Measurements from ENCODE around the gene FAM222B. TPM values are rescaled to one million over a fixed set of nuclear protein-coding genes. Genes with fewer than 3 reads are reported as not detected.

Gene FAM222B
- total RNA-seq, 2 experiments from 2014 or later = 4.0 to 15.2 TPM

DNA sequence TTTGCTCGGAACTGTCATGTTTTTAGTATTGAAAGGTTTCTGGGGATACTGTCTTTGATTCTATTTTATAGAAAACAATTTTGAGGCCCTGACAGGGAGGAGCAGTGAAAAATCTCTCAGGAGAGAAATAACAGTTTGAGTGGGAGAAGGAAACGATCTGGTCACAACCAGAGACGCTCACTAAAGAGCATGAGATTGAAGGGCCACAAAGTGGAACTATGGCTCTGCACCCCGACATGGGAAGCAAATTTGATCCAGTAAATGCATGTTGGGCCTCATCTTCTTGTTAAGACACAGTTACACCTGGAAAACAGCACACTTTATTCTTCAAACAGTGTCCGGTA lies 12.7 kb upstream of the FAM222B start:
- BruUV-seq (replicated peaks) = TSS peak; percentile 87
- peak overlapping the region; percentile 39 for H3K27ac ChIP-seq (ENCODE audit: low read depth, low read length, poor library complexity, severe bottlenecking)
- TF ChIP-seq EZH2phosphoT487 (IDR thresholded peaks at IDR 0.05; ENCODE audit: borderline replicate concordance, low read depth, low read length) (no peak), CTCF (conservative IDR thresholded peaks at IDR 0.05; ENCODE audit: low read length) (no peak)
- peak overlapping the region; percentile 98 for H2AFZ ChIP-seq (ENCODE audit: low read length)
- H3K4me3 ChIP-seq (ENCODE audit: low read depth, low read length, poor library complexity, severe bottlenecking) = peak overlapping the region; percentile 94
- H4K20me1 ChIP-seq (ENCODE audit: insufficient read depth, low read length) = no peaks in the 10 kb centered on the region
- ChIA-PET CTCF (ENCODE audit: unreplicated experiment) (no interaction called here), POLR2A (interaction anchor here (0.5 to 2.0 kb wide), 4 partner anchors 10 to 44 kb away, joined by 3 to 6 read pairs (median 6); partner anchors contain the start of gene FAM222B)
- intact Hi-C loops (cut with micrococcal nuclease; ENCODE audit: unreplicated experiment) = loop anchor here (2.0 kb wide), 1 partner anchor 47 kb away; the partner anchor contains the start of gene DHRS13
- peak overlapping the region; percentile 77 for H3K4me2 ChIP-seq (ENCODE audit: low read length)
- peaks cover 15% of the 10 kb centered on the region for H3K4me1 ChIP-seq (ENCODE audit: insufficient read depth, low read length, poor library complexity, severe bottlenecking)
- peaks cover 15% of the 10 kb centered on the region; the same call in 1 of the 2 replicates for H3K79me2 ChIP-seq (ENCODE audit: insufficient read depth, low read depth, low read length)
- no peaks in the 10 kb centered on the region for H3K9me2 ChIP-seq (ENCODE audit: insufficient read depth, low read length)
- DNase-seq (ENCODE audit: low spot score) = no peak
- peaks cover 26% of the 10 kb centered on the region for H3K36me3 ChIP-seq (ENCODE audit: insufficient read depth, low read length)
- no peaks in the 10 kb centered on the region for H3K9me3 ChIP-seq (ENCODE audit: low read length)

- Histone ChIP-seq H3K4me1 (ENCODE audit: insufficient read depth, low read length, poor library complexity, severe bottlenecking) (peaks cover 15% of the 10 kb centered on the region), H3K36me3 (ENCODE audit: insufficient read depth, low read length) (peaks cover 23% of the 10 kb centered on the region), H3K4me2 (ENCODE audit: low read length) (peak within 1 kb of the TSS; percentile 77), H3K9me2 (ENCODE audit: insufficient read depth, low read length) (no peaks in the 10 kb centered on the region), H2AFZ (ENCODE audit: low read length) (peak within 1 kb of the TSS; percentile 98), H4K20me1 (ENCODE audit: insufficient read depth, low read length) (no peaks in the 10 kb centered on the region), H3K9me3 (ENCODE audit: low read length) (no peaks in the 10 kb centered on the region), H3K79me2 (ENCODE audit: insufficient read depth, low read depth, low read length) (peaks cover 15% of the 10 kb centered on the region; the same call in 1 of the 2 replicates), H3K27ac (ENCODE audit: low read depth, low read length, poor library complexity, severe bottlenecking) (peak within 1 kb of the TSS; percentile 39), H3K4me3 (ENCODE audit: low read depth, low read length, poor library complexity, severe bottlenecking) (peak within 1 kb of the TSS; percentile 94)
- DNase-seq (ENCODE audit: low spot score) = peak; percentile 88
- ChIA-PET POLR2A (interaction anchor here (0.7 to 1.6 kb wide), 2 partner anchors 32 to 43 kb away, joined by 5 read pairs; no protein-coding TSS in a partner anchor), CTCF (ENCODE audit: unreplicated experiment) (no interaction called here)
- peak; percentile 25; the same call in 1 of the 2 replicates for TF ChIP-seq CTCF (conservative IDR thresholded peaks at IDR 0.05; ENCODE audit: low read length)
- TF ChIP-seq EZH2phosphoT487 (IDR thresholded peaks at IDR 0.05; ENCODE audit: borderline replicate concordance, low read depth, low read length) = no peak
- BruUV-seq (replicated peaks) = no TSS peak
- intact Hi-C loops (cut with micrococcal nuclease; ENCODE audit: unreplicated experiment) = loop anchor here (2.0 to 5.0 kb wide), 2 partner anchors 48 to 127 kb away; partner anchors contain the start of genes DHRS13, NEK8 and TLCD1
Observed at GRCh38 chr17:28854457-28855335, 12.1 kb upstream of the FAM222B start, which contains the start of gene ERAL1. ERAL1 (plus strand) TSS chr17:28855016; CDS start chr17:28855035, 19 bp downstream.
